NB4 (cell line): ENCODE measurements around the gene FEM1B.

Experiments used
- DNase-seq: peaks from one replicate; pipeline ENCODE4 v3.0.0; 2010; ENCODE audit warnings: low read depth
- H3K4me3 ChIP-seq: one replicate; pipeline ENCODE4 v1.5.1; 2011; ENCODE audit warnings: mild to moderate bottlenecking, low read depth, low read length, moderate library complexity
- CTCF ChIP-seq: IDR thresholded peaks from one replicate; pipeline ENCODE4 v1.5.1; 2012; ENCODE audit warnings: low read depth, low read length
- MAX ChIP-seq: IDR thresholded peaks from 2 replicates; pipeline ENCODE4 v1.6.1; 2011; ENCODE audit warnings: low read depth, low read length
- MYC ChIP-seq: IDR thresholded peaks from 2 replicates; pipeline ENCODE4 v1.6.1; 2011; ENCODE audit warnings: low read depth, low read length
- POLR2A ChIP-seq: IDR thresholded peaks from 2 replicates; pipeline ENCODE4 v1.6.1; 2011; ENCODE audit warnings: mild to moderate bottlenecking; ENCODE audit not compliant: insufficient read length; ENCODE audit errors: extremely low read depth

Gene FEM1B

GRCh38 chr15:68314563-68314962 lies 37.0 kb downstream of the FEM1B start:
- no peak overlapping the region for H3K4me3 ChIP-seq
- TF ChIP-seq CTCF: no peak
- TF ChIP-seq POLR2A: no peak
- TF ChIP-seq MAX: no peak
- TF ChIP-seq MYC: no peak
- DNase-seq: no peak

DNA sequence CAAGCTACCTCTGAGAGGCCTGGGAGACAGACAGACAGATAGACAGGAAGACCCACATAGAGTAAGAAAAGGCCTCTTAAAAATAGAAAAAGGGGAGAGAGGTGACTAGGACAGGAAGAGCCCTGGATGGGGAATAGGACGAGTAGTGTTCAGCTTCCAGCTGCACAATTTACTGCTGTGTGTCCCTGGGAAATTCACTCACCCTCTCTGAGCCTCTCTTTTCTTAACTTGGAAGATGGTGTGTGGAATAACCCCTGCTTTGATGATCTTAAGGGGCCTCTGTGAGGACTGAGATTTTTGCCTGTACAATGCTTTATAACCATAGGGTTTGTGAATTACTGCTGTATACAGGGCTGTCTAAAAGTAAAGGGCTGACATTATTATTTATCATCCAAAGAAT lies 37.5 kb downstream of the FEM1B start:
- TF ChIP-seq MYC: no peak
- no peak for DNase-seq
- H3K4me3 ChIP-seq: no peak overlapping the region

- TF ChIP-seq CTCF: no peak
- no peak for TF ChIP-seq POLR2A
- no peak for TF ChIP-seq MAX
- no peak for TF ChIP-seq MYC
- DNase-seq: no peak
- H3K4me3 ChIP-seq: no peak overlapping the region
Observed at GRCh38 chr15:68315495-68316031, 38.0 kb downstream of the FEM1B start.

DNA sequence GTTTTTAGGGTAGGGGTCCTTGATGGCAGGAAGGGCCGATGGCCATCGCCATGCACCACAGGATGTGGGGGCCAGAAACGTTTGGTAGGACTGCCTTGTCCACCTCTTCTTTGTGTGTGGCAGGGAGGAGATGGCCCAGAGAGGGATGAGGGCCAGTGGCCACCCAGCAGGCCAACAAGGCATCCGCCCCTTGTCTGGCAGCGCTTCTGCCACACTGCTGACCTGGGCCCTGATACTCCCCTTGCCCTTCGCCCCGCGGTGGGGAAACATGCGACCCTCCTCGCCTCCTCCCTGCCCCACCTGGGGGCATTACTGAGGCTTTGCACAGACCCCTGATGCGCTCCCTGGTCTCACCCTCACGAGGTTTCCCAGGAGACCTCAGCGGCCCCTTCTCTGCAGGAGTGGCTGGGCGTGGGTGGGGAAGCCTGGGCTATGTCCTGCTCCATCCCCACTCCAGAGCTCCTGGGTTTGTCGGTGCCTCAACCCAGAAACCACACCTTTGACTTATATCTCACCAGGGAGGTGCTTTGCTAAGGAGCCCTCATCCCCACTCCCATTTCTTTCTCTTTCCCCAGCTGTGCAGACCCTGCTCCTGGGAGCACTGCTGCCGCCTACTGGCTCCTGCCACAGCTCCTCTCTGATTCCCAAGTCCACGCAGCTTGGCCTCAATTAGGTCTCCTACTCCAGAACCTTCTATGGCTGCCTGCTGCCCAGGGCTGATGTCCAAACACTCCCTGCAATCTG lies 38.7 kb downstream of the FEM1B start:
- no peak overlapping the region for H3K4me3 ChIP-seq
- no peak for DNase-seq
- no peak for TF ChIP-seq POLR2A
- TF ChIP-seq CTCF: peak; percentile 18
- TF ChIP-seq MAX: no peak

DNA sequence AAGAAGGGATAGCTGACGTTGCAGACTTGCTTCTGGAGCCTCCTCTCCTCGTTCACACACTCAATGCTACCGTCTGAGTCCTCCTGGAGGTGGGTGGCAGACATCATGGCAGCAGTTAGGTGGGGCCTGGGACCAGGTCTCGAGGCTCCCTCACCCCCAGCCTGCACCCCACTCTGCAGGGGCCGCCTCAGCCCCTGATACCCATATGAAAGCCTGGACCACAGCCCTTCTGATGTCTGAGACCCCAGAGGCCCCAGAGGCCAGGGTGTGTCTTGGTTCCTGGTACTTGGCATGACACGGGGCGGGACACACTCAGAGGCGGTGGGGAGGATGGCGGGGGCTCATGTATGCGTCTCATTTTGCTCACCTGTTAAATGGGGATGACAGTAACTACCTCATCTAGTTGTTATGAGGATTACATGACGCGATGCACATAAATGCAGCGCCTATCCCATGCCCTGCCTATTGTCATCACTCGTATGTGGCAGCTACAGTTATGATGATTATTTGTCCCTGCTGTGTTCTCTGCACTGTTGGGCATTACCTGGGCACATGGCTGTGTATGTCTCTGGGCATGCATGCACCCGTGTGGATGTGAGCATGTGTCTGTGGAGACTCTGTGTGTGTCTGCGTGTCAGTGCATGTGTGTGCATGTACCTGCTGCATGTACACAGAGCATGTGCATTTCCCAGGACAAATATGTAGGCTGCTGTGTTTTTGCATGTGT lies 39.9 kb downstream of the FEM1B start:
- no peak overlapping the region for H3K4me3 ChIP-seq
- TF ChIP-seq POLR2A (no peak), MAX (no peak), CTCF (no peak), MYC (no peak)
- no peak for DNase-seq
